HG03175 (cell line): Measurements from ENCODE around the gene BTBD6.

Experiments used
- ATAC-seq: cut with Tn5 transposase; IDR thresholded peaks from one replicate; pipeline ENCODE4 v1.9.1; 2021; ENCODE audit warnings: mild to moderate bottlenecking, moderate library complexity; ENCODE audit not compliant: unreplicated experiment

The BTBD6 gene

GRCh38 chr14:105229099-105229655 lies 19.2 kb upstream of the BTBD6 start:
- ATAC-seq, result no peak

- no peak for ATAC-seq
These were observed 7.3 kb upstream of the BTBD6 start for GRCh38 chr14:105240811-105241576.

GRCh38 chr14:105241641-105242040 lies 6.7 kb upstream of the BTBD6 start:
- ATAC-seq, result no peak

DNA sequence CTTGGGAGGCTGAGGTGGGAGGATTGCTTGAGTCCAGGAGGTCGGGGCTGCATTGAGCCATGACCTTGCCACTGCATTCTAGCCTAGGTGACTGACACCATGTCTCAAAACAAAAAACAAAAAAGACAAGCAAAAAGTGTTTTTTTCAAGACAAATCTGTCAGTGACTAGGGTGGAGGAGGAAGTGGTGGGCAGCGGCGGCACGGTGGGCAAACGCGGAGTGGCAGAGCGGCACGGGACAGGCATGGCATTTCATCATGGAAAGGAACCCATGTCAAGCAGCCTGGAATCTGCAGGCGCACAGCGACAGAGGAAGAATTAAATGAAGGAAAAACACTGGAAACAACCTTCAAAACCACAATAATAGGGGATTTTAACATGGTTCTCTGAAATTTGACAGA lies 4.0 kb upstream of the BTBD6 start:
- no peak for ATAC-seq

GRCh38 chr14:105247026-105247425 lies 1.3 kb upstream of the BTBD6 start:
- ATAC-seq, result no peak

GRCh38 chr14:105247715-105248367 lies 492 bp upstream of the BTBD6 start:
- no peak for ATAC-seq

- ATAC-seq, result no peak
These were observed 1.1 kb downstream of the BTBD6 start for GRCh38 chr14:105249182-105250007.

- ATAC-seq, result no peak
These were observed 1.7 kb downstream of the BTBD6 start for GRCh38 chr14:105250008-105250366.

- no peak for ATAC-seq
These were observed 2.7 kb downstream of the BTBD6 start for GRCh38 chr14:105250986-105251385.

DNA sequence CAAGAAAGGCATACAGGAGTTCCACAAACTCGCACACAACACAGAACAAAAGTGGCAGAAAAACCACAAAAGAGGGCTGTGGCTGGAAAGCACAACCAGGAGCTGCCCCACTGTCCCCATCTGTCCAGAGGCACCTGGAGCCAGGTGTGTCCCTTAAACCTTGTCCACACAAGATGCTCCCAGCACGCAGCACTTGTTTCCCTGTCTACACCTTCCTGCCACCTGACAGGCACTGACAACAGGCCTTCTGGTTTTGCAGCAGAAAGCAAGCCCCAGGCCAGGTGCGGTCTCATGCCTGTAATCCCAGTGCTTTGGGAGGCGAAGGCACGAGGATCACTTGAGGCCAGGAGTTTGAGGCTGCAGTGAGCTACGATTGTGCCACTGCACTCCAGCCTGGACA lies 3.6 kb downstream of the BTBD6 start:
- ATAC-seq, result no peak

DNA sequence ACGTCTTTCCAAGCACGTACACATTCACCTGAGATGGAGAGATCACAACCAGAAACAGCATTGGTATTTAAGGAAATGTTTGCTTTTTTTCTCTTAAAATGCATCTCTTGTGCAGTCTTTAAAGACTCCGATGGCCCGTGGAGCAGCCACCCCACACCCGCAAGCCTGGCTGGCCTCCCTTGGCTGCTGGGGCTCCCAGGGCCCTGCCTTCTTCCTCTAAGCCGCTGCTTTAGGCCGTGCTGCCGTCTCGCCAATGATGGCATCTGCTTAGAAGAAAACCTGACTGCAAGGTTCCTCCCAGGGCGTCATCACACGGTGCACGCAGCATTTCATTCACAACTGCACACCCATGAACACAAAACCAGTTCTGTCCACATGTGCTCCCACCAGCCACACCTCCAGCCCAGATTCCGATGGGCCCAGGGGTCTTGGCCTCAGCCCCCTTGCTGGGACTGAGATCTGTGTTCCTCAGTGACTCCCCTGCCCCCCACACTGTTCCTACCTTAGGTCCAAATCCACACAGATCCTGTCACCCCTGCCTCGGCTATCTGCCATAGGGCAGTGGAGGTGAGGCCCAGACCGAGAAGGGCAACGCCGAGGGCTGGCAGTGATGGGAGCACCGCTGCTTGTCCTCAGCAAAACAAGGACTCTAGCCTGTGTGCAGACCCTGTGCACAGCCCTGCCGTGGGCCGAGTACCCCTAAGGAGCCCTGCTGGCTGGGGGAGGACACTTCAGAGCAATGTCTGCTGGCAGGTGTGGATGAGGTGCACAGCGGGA lies 4.4 kb downstream of the BTBD6 start:
- ATAC-seq, result no peak

GRCh38 chr14:105253329-105253682 lies 5.0 kb downstream of the BTBD6 start:
- ATAC-seq, result no peak

- no peak for ATAC-seq
These were observed 6.7 kb downstream of the BTBD6 start for GRCh38 chr14:105255021-105255507.

DNA sequence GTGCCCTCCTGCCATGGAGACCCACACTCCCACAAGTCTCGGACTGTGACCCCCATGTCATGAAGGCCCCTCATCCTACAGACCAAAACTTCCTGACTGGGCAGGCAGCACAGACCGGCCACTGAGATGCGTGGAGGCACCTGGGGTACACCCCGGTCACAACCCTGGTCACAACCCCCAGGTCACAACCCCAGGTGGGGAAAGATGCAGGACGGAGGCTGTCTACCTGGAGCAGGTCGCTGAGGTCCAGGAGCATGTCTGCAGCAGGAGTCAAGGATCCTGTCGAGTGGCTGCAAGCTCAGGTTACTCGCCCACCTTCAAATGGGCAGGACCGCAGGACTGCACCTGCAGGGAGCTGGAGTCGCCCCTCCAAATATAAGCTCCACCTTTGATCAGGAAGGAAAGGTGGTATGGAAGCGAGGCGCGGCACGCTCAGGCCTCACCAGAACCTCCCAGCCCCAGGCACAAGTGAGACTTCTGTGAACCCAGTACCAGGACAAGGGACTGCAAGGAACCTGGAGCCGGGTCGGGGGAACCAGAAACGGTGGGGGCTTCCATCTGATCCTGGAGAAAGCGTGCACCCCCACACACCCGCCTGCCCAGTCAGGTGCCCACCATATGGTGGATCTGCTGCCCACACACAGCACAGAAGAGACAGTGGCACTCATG lies 8.1 kb downstream of the BTBD6 start:
- ATAC-seq, result no peak

- ATAC-seq, result no peak
These were observed 9.1 kb downstream of the BTBD6 start for GRCh38 chr14:105257464-105257863.

- ATAC-seq, result no peak
These were observed 10.5 kb downstream of the BTBD6 start for GRCh38 chr14:105258846-105259245.

DNA sequence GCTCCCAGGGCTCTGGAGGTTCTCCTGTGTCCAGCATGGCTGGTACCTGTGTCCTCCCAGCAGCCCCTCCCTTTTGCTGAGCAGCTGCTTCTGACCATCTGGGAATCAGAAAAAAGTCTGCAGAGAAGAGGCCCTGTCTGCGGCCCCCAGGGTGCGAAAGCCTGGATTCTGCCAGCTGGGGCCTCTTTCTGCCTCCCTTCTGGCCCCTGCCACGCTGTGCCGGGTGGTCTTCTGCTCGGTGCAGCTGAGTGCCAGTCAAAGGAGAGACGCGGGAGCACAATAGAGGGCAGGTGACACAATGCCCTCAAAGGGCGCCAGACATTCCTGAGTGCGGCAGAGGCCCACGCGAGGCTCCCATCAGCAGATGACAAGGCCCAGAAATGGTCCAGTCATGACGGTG lies 12.6 kb downstream of the BTBD6 start:
- ATAC-seq, result no peak

DNA sequence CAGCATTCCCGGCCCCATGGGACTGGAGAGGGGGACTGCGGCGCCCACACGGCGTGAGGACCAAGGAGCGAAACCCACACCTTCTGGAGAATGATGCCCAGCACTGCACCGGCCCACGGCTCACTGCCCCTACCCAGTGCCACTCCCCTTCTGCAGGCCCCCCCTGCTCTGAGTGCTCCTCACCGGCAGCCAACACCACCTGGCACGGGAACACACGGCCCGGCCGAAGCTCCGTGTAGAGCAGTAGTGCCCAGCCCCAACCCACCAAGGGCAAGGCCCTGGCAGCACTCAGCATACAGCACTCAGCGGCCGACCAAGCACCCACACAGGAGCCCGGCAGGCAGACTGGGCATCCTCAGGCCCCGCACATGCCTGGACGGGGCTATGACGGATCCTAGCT lies 13.4 kb downstream of the BTBD6 start:
- ATAC-seq, result no peak

- no peak for ATAC-seq
These were observed 19.7 kb downstream of the BTBD6 start for GRCh38 chr14:105267820-105268548.
